Nephron (organoid): ENCODE measurements around the gene GPAM.
A peak's percentile ranks its signal among the peaks of the same experiment; 100 is the strongest.

Experiments used
- H3K27ac Mint-ChIP-seq, 3 experiments: 2 replicates each; pipeline ENCODE4 v1.8.0; 2020; ENCODE audit warnings: mixed read lengths in 3 of 3, mild to moderate bottlenecking in 2 of 3, moderate library complexity in 1 of 3
- H3K27me3 Mint-ChIP-seq: 2 replicates; pipeline ENCODE4 v1.8.0; 2021; ENCODE audit warnings: low read depth, mild to moderate bottlenecking, moderate library complexity, mixed read lengths
- H3K36me3 Mint-ChIP-seq: 2 replicates; pipeline ENCODE4 v1.8.0; 2020; ENCODE audit warnings: low read depth, mixed read lengths
- H3K4me1 Mint-ChIP-seq: 2 replicates; pipeline ENCODE4 v1.8.0; 2020; ENCODE audit warnings: mixed read lengths
- H3K4me3 Mint-ChIP-seq, 3 experiments: 2 replicates each; pipeline ENCODE4 v1.8.0; 2020; ENCODE audit warnings: mild to moderate bottlenecking in 3 of 3, mixed read lengths in 3 of 3, moderate library complexity in 2 of 3
- H3K9me3 Mint-ChIP-seq: 2 replicates; pipeline ENCODE4 v1.8.0; 2020; ENCODE audit warnings: mixed read lengths
- CTCF ChIP-seq, 3 experiments: fragments of 200-600 bp; sonication (generic); IDR thresholded peaks; one replicate each; pipeline ENCODE4 v1.5.0; 2021; ENCODE audit warnings: antibody characterized with exemption in 3 of 3; ENCODE audit not compliant: unreplicated experiment in 3 of 3

Gene GPAM

GRCh38 chr10:112184052-112184371 lies 447 bp upstream of the GPAM start:
- peak overlapping the region; percentile 98 to 99 (median 98) for H3K27ac Mint-ChIP-seq
- H3K27me3 Mint-ChIP-seq, result no peaks in the 10 kb centered on the region
- peaks cover 8% of the 10 kb centered on the region for H3K36me3 Mint-ChIP-seq
- TF ChIP-seq CTCF (IDR thresholded peaks at IDR 0.05; ENCODE audit: unreplicated experiment in 3 of 3), result no peak
- H3K9me3 Mint-ChIP-seq, result peaks cover 26% of the 10 kb centered on the region
- peaks cover 19% of the 10 kb centered on the region for H3K4me1 Mint-ChIP-seq
- H3K4me3 Mint-ChIP-seq, result peak overlapping the region; percentile 87 to 94 (median 90)

GRCh38 chr10:112182784-112183328 lies 709 bp downstream of the GPAM start:
- Mint-ChIP-seq H3K9me3 (peaks cover 20% of the 10 kb centered on the region), H3K4me3 (peak overlapping the region; percentile 87 to 94 (median 90)), H3K36me3 (peaks cover 13% of the 10 kb centered on the region), H3K27me3 (no peaks in the 10 kb centered on the region), H3K4me1 (peaks cover 19% of the 10 kb centered on the region), H3K27ac (peak overlapping the region; percentile 58 to 98 (median 98))
- TF ChIP-seq CTCF (IDR thresholded peaks at IDR 0.05; ENCODE audit: unreplicated experiment in 3 of 3), result no peak

- Mint-ChIP-seq H3K36me3 (peaks cover 38% of the 10 kb centered on the region), H3K27me3 (no peaks in the 10 kb centered on the region), H3K4me1 (peaks cover 4% of the 10 kb centered on the region), H3K9me3 (no peaks in the 10 kb centered on the region), H3K27ac (no peak overlapping the region), H3K4me3 (no peak overlapping the region)
- no peak for TF ChIP-seq CTCF (IDR thresholded peaks at IDR 0.05; ENCODE audit: unreplicated experiment in 3 of 3)
These were observed 6.3 kb downstream of the GPAM start for GRCh38 chr10:112177247-112177646.

GRCh38 chr10:112176543-112176942 lies 7.0 kb downstream of the GPAM start:
- TF ChIP-seq CTCF (IDR thresholded peaks at IDR 0.05; ENCODE audit: unreplicated experiment in 3 of 3), result no peak
- no peaks in the 10 kb centered on the region for H3K9me3 Mint-ChIP-seq
- H3K4me1 Mint-ChIP-seq, result no peaks in the 10 kb centered on the region
- no peaks in the 10 kb centered on the region for H3K27me3 Mint-ChIP-seq
- H3K36me3 Mint-ChIP-seq, result peaks cover 44% of the 10 kb centered on the region
- no peak overlapping the region for H3K27ac Mint-ChIP-seq
- no peak overlapping the region for H3K4me3 Mint-ChIP-seq

GRCh38 chr10:112175409-112175808 lies 8.2 kb downstream of the GPAM start:
- Mint-ChIP-seq H3K27ac (no peak overlapping the region), H3K4me1 (no peaks in the 10 kb centered on the region), H3K27me3 (no peaks in the 10 kb centered on the region), H3K4me3 (no peak overlapping the region), H3K9me3 (no peaks in the 10 kb centered on the region), H3K36me3 (peaks cover 55% of the 10 kb centered on the region)
- no peak for TF ChIP-seq CTCF (IDR thresholded peaks at IDR 0.05; ENCODE audit: unreplicated experiment in 3 of 3)

- H3K4me3 Mint-ChIP-seq, result no peak overlapping the region
- H3K27me3 Mint-ChIP-seq, result no peaks in the 10 kb centered on the region
- H3K36me3 Mint-ChIP-seq, result peaks cover 67% of the 10 kb centered on the region
- no peaks in the 10 kb centered on the region for H3K9me3 Mint-ChIP-seq
- TF ChIP-seq CTCF (IDR thresholded peaks at IDR 0.05; ENCODE audit: unreplicated experiment in 3 of 3), result no peak
- H3K4me1 Mint-ChIP-seq, result no peaks in the 10 kb centered on the region
- H3K27ac Mint-ChIP-seq, result no peak overlapping the region
These were observed 10.4 kb downstream of the GPAM start for GRCh38 chr10:112173206-112173605.
